ENCODE data around the gene GULP1.

DNA sequence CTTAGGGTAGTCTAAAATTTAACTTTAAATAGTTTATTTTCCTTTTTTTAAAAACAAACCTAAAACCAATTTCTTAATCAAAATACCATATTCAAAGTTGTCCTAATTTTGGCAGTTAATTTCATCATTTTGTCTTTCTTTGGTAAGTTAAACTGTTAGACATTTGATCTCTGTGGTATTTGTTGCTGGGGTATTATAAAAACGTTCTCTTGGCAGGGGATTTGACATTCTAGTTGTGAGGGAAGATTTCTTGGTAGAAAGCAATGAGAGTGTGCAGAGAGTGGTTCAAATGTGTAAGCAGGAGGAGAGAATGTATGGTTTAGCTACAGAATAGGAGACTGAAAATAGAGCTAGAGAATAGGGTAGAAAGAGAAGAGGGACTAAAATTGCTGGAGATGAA is 14.6 kb downstream of the GULP1 start:
- TF ChIP-seq POLR2AphosphoS5 (IDR thresholded peaks at IDR 0.05; ENCODE audit: insufficient read depth in 1 of 2, low read depth in 1 of 2) (no peak), POLR2A (IDR thresholded peaks at IDR 0.05) (no peak)

All from vagina (tissue), 2 donors.